GM10248 (cell line): ENCODE measurements around the gene MUC6.

Experiments
- CTCF ChIA-PET: fragments of 300-600 bp; sonication (Branson Sonifier 250); formaldehyde crosslinking; extraction: SDS; loops from one replicate; lab custom pipeline; 2021; ENCODE audit warnings: antibody characterized with exemption; lab: Yijun Ruan, JAX
- POLR2A ChIA-PET: fragments of 350-650 bp; sonication (Branson Sonifier 250); formaldehyde crosslinking; extraction: SDS; loops from one replicate; lab custom pipeline; 2020; ENCODE audit warnings: antibody characterized with exemption; lab: Yijun Ruan, JAX
- DNase-seq: peaks from one replicate; pipeline ENCODE4 v3.0.0; 2012; ENCODE audit errors: extremely low spot score
- TF ChIP-seq, protein P1 (sequence below): IDR thresholded peaks from 2 replicates; pipeline ENCODE4 v1.5.1; 2012; ENCODE audit warnings: mild to moderate bottlenecking, low read depth; ENCODE audit errors: extremely low read depth, missing control alignments, control extremely low read depth

Gene MUC6

DNA sequence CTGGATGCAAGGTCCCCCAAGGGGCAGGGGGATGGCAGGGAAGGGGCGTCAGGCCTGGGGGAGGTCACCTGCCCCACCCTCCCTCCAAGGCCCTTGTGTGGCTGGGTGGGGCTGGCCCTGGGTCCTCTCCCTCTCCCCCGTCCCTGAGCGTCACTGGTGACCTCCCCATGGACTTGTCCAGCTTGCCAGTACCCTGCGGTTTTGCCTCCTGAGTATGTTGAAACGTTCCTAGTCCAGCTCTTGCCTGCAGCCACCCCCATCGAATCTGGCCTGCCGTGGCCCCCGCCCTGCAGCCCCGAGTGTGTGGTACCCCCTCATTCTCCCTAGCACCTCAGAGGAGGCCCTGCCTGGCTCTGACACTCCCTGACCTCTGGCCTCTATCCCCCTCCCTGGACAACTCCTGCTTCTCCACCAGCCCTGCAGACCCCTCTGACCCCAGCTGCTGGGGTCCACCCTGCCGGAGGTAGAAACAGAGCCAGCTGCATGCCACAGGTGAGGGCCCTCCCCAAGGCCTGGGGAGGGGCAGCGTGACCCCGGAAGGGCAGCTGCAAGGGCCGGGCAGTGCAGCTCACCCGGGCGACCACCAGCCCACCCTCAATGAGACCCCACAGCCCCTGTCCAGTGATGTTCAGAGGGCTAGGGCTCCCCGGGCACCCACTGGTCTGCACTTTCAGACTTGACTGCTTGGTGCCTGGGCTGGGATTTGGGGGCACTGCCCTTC, 4.1 kb upstream of the MUC6 start:
- DNase-seq: no peak
- TF ChIP-seq, protein P1, sequence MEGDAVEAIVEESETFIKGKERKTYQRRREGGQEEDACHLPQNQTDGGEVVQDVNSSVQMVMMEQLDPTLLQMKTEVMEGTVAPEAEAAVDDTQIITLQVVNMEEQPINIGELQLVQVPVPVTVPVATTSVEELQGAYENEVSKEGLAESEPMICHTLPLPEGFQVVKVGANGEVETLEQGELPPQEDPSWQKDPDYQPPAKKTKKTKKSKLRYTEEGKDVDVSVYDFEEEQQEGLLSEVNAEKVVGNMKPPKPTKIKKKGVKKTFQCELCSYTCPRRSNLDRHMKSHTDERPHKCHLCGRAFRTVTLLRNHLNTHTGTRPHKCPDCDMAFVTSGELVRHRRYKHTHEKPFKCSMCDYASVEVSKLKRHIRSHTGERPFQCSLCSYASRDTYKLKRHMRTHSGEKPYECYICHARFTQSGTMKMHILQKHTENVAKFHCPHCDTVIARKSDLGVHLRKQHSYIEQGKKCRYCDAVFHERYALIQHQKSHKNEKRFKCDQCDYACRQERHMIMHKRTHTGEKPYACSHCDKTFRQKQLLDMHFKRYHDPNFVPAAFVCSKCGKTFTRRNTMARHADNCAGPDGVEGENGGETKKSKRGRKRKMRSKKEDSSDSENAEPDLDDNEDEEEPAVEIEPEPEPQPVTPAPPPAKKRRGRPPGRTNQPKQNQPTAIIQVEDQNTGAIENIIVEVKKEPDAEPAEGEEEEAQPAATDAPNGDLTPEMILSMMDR: no peak
- ChIA-PET POLR2A (no interaction called here), CTCF (no interaction called here)

DNA sequence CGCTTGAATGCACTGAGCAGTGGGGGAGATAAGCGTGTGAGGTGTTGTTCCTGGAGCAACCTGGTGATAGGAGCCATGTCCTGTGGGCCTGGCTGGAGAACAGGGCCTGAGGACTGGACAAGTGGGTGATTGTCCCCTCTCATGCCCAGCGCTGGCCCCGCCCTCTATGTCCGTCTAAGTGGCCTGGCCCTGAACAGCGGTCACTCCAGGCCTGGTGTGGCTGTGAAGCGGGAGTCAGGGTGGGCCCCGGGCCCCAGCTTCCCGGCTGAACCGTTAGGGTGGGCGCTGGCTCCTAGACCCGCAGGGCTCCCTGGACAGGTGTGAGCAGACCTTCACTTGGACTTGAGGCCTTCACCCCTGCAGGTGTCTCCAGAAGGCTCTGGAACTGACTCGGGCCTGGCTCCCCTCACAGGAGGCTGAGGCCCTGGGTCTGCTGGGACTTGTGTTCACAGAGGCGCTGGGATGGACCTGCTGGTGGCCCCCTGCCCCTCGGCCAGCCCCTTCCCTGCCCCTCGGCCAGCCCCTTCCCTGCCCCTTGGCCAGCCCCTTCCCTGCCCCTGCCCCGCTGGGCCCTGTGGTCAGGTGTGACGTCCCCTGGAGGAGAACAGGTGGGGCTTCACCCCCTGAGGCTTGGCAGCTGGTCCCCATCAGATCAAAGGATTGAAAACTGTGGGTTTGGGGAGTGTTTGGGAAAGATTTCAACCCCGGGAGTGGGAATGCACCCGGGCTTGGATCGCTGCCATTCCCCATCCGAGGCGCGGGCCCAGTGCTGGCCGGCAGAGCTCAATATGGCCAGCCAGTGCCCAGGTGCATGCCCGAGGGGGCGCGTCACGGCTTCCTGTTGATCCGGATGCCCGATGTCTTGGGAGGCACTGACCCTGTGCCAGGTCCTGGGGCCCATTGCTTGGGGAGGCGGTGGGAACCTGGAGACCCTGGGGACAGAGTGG, 3.2 kb upstream of the MUC6 start:
- TF ChIP-seq, protein P1: no peak
- no peak for DNase-seq
- ChIA-PET POLR2A (no interaction called here), CTCF (no interaction called here)

GRCh38 chr11:1038921-1039320, 2.4 kb upstream of the MUC6 start:
- POLR2A ChIA-PET: no interaction called here
- CTCF ChIA-PET: no interaction called here

DNA sequence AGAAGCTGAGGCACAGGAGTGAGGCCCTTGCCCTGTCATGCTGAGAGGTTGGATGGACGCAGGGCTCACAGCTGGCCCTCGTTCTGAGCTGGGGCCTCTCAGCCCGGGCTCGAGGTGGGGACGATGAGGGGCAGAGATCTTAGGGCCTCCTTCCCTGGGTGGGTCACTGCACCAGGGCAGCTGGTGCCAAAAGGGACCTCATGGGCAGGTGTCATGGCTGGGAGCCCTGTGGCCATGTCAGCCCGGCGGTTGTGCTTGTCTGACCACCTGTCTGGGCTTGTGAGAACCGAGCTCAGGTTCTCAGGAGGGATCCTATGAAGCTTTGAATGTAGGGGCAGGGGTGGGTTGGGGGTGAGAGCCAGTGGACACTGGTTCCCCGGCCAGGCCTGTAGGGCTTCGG, 1.8 kb upstream of the MUC6 start:
- CTCF ChIA-PET: no interaction called here
- DNase-seq: no peak
- POLR2A ChIA-PET: no interaction called here
- TF ChIP-seq, protein P1: no peak

More at GRCh38 chr11:1038921-1039320, 2.4 kb upstream of the MUC6 start:
- TF ChIP-seq, protein P1: no peak
- DNase-seq: no peak

DNA sequence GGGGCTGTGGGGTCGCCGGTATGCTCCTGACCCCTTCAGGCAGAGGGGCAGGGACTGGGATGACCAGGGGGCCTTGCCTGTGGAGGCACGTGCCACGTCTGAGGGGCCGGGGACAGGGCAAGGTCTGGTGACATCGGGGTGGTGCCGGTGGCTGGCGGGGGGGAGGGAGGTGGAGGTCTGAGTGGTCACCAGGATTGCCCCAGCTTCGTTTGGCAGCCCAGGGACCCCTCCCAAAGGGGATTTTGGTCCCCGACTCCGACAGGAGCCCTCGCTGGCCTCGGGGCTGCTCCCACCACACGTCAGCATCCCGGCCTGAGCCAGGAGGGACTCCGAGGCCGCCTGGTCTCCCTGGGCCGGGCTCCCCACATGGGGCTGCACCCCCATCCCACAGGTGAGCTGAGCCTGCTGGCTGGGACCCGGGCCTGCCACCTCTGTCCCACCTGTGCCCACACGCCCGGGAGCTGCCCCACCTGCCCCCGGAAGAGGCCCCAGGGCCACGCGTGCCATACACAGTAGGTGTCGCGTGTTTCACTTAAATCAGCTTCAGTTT, 1.1 kb upstream of the MUC6 start:
- POLR2A ChIA-PET: no interaction called here
- TF ChIP-seq, protein P1: no peak
- no peak for DNase-seq
- CTCF ChIA-PET: no interaction called here

DNA sequence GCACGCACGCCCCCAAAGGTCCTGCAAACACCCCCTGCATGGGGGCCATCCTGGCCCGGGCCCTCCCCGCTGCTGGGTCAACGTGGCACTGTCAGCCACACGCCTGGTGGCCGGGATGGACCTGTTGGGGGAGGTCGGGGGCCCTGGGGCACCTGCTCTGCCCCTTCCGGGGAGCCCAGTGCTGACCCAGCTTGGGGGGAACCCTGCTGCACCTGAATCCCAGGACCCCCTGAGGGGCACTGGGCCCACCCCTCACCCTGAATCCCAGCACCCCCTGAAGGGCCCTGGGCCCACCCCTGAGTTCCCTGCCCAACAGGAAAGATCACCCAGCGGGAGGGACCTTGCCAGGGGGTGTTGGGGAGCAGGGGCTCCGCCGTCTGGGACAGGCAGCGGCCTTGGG, 413 bp upstream of the MUC6 start:
- CTCF ChIA-PET: no interaction called here
- TF ChIP-seq, protein P1: no peak
- POLR2A ChIA-PET: no interaction called here
- DNase-seq: no peak
